Neural progenitor cell (in vitro differentiated cells): ENCODE data around the gene RAB25. TPM values are rescaled to one million over a fixed set of nuclear protein-coding genes. Genes with fewer than 3 reads are reported as not detected.

Source experiments
- DNase-seq: peaks from one replicate; pipeline ENCODE4 v3.0.0-alpha.2; 2016; ENCODE audit warnings: low spot score
- H2AFZ ChIP-seq: fragments of 200-600 bp; sonication (generic); replicated peaks from 2 replicates; pipeline ENCODE4 v1.6.1; 2016; ENCODE audit warnings: antibody characterized with exemption
- H3F3A ChIP-seq: fragments of 200-600 bp; sonication (generic); 2 replicates; pipeline ENCODE4 v1.6.1; 2016; ENCODE audit warnings: antibody characterized with exemption, low read depth
- H3K27ac ChIP-seq: fragments of 200-600 bp; sonication (generic); 2 replicates; pipeline ENCODE4 v1.5.1; 2016; ENCODE audit warnings: mild to moderate bottlenecking
- H3K27me3 ChIP-seq: fragments of 200-600 bp; sonication (generic); 2 replicates; pipeline ENCODE4 v1.6.1; 2016; ENCODE audit warnings: mild to moderate bottlenecking, moderate library complexity
- H3K36me3 ChIP-seq: fragments of 200-600 bp; sonication (generic); 2 replicates; pipeline ENCODE4 v1.5.1; 2016
- H3K4me1 ChIP-seq: fragments of 200-600 bp; sonication (generic); 2 replicates; pipeline ENCODE4 v1.6.1; 2016; ENCODE audit warnings: mixed run types
- H3K4me2 ChIP-seq: fragments of 200-600 bp; sonication (generic); 2 replicates; pipeline ENCODE4 v1.6.1; 2016
- H3K4me3 ChIP-seq: fragments of 200-600 bp; sonication (generic); 2 replicates; pipeline ENCODE4 v1.5.1; 2016
- H3K79me2 ChIP-seq: fragments of 200-600 bp; sonication (generic); 2 replicates; pipeline ENCODE4 v1.6.1; 2016; ENCODE audit warnings: low read depth
- H3K9ac ChIP-seq: fragments of 200-600 bp; sonication (generic); 2 replicates; pipeline ENCODE4 v1.6.1; 2016
- H3K9me3 ChIP-seq: fragments of 200-600 bp; sonication (generic); 2 replicates; pipeline ENCODE4 v1.5.1; 2016; ENCODE audit warnings: low read depth
- H4K20me1 ChIP-seq: fragments of 200-600 bp; sonication (generic); 2 replicates; pipeline ENCODE4 v1.6.1; 2016; ENCODE audit warnings: low read depth
- H3K27ac Mint-ChIP-seq: 3 replicates; pipeline ENCODE4 v1.8.0; 2021; ENCODE audit warnings: mixed read lengths
- H3K27me3 Mint-ChIP-seq: 2 replicates; pipeline ENCODE4 v1.8.0; 2022; ENCODE audit warnings: low read depth, mild to moderate bottlenecking, inconsistent platforms, moderate library complexity, mixed read lengths; ENCODE audit not compliant: insufficient read depth
- H3K36me3 Mint-ChIP-seq: 3 replicates; pipeline ENCODE4 v1.8.0; 2021; ENCODE audit warnings: mixed read lengths
- H3K4me1 Mint-ChIP-seq: 3 replicates; pipeline ENCODE4 v1.8.0; 2021; ENCODE audit warnings: mixed read lengths
- H3K4me3 Mint-ChIP-seq: 3 replicates; pipeline ENCODE4 v1.8.0; 2021; ENCODE audit warnings: mild to moderate bottlenecking, moderate library complexity, mixed read lengths
- H3K9me3 Mint-ChIP-seq: 3 replicates; pipeline ENCODE4 v1.8.0; 2020; ENCODE audit warnings: mixed read lengths
- EZH2 ChIP-seq: fragments of 200-600 bp; sonication (generic); IDR thresholded peaks from 2 replicates; pipeline ENCODE4 v1.6.1; 2017; ENCODE audit warnings: antibody characterized with exemption, mild to moderate bottlenecking, moderate library complexity
- EZH2phosphoT487 ChIP-seq: fragments of 200-600 bp; sonication (generic); IDR thresholded peaks from 2 replicates; pipeline ENCODE4 v1.6.1; 2017; ENCODE audit warnings: antibody characterized with exemption
- total RNA-seq: library from RNA; depleted of rRNA; stranded (reverse); fragments of >200 nt; gene quantifications from 2 replicates; pipeline ENCODE4 v1.2.3, GENCODE V29; 2015; ENCODE audit warnings: low replicate concordance
- TF ChIP-seq, protein P1 (sequence below): fragments of 200-600 bp; sonication (generic); IDR thresholded peaks from 2 replicates; pipeline ENCODE4 v1.5.1; 2017; ENCODE audit warnings: antibody characterized with exemption, mild to moderate bottlenecking

RAB25 gene
- total RNA-seq, 1 donor from 2014 or later: 2.4 TPM

DNA sequence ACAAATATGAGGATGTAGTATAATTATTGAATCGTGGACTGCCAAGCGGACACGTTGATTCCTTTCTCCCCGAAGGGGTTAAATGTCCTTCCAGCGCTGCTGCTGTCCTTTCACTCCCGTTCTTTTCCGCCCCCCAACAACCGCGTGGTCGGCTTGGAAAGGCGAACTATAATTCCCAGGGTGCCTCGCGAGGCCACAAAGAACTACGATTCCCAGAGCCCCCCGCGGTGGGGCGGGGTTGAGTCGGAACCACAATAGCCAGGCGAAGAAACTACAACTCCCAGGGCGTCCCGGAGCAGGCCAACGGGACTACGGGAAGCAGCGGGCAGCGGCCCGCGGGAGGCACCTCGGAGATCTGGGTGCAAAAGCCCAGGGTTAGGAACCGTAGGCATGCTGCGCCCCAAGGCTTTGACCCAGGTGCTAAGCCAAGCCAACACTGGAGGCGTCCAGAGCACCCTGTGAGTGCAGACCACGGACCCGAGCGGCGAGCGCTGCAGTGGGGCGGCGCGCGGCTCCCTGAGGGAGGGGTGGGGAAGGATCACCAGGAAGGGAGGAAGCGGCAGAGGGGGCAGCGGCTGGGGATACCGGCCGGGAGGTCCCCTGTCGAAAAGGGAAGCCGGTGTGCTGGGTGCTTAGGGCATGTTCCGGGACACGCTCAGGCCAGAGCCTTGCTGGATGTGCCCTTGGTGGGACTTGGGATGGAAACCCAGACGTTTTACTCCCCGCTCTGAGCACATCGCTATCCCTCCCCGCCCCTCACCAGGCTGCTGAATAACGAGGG is 6.3 kb upstream of the RAB25 start, which contains the start of gene LAMTOR2:
LAMTOR2 (plus strand) TSS at position 283 of the 781 bp plus-strand sequence; CDS start at position 391, 108 bp downstream.
- H3K4me3 Mint-ChIP-seq: peak within 1 kb of the TSS; percentile 98
- Histone ChIP-seq H3K27ac (peak within 1 kb of the TSS; percentile 92), H2AFZ (peak within 1 kb of the TSS; percentile 94)

DNA sequence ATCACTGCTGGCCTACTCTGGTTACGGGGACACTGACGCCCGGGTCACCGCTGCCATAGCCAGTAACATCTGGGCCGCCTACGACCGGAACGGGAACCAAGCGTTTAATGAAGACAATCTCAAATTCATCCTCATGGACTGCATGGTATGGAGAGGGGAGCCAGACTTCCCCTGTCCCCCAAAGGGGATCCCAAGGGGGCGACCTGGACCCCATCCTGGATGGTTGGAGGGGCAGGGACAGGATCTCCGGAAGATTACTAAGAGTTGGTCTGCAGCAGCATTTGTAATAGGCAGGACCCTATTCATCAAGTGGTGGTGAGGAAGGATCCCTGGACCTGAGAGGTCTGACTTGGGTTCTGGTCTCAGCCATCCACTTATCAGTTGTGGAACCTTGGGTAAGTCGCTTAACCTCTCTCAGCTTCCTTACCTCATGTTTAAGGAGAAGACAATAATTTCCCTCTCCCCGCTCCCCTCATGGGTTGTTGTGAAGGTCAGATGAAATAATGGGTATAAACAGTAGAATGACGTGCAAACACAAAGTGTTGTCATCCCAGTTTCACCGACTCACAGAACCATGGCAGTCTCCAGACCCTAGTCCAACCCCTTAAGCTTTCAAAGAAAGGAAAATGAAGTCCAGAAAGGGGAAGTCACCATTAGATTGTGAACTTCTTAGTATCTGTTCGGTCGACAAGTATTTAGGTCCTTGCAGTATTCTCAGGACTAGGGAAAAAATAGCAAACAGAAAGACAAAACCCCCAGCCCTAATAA is 5.5 kb upstream of the RAB25 start:
- Histone ChIP-seq H3K9ac (peak overlapping the region; percentile 58), H3K79me2 (peaks cover 52% of the 10 kb centered on the region), H3F3A (peaks cover 19% of the 10 kb centered on the region), H3K27ac (no peak overlapping the region), H4K20me1 (peaks cover 22% of the 10 kb centered on the region), H3K4me2 (peak overlapping the region; percentile 87), H3K4me1 (peaks cover 6% of the 10 kb centered on the region), H3K36me3 (no peaks in the 10 kb centered on the region), H3K27me3 (no peaks in the 10 kb centered on the region), H3K9me3 (no peaks in the 10 kb centered on the region), H2AFZ (peak overlapping the region; percentile 94), H3K4me3 (peak overlapping the region; percentile 90)
- DNase-seq: no peak
- H3K4me3 Mint-ChIP-seq: peak overlapping the region; percentile 96
- H3K9me3 Mint-ChIP-seq: no peaks in the 10 kb centered on the region
- H3K36me3 Mint-ChIP-seq: peaks cover 16% of the 10 kb centered on the region
- TF ChIP-seq EZH2 (no peak), EZH2phosphoT487 (no peak)
- TF ChIP-seq, protein P1, sequence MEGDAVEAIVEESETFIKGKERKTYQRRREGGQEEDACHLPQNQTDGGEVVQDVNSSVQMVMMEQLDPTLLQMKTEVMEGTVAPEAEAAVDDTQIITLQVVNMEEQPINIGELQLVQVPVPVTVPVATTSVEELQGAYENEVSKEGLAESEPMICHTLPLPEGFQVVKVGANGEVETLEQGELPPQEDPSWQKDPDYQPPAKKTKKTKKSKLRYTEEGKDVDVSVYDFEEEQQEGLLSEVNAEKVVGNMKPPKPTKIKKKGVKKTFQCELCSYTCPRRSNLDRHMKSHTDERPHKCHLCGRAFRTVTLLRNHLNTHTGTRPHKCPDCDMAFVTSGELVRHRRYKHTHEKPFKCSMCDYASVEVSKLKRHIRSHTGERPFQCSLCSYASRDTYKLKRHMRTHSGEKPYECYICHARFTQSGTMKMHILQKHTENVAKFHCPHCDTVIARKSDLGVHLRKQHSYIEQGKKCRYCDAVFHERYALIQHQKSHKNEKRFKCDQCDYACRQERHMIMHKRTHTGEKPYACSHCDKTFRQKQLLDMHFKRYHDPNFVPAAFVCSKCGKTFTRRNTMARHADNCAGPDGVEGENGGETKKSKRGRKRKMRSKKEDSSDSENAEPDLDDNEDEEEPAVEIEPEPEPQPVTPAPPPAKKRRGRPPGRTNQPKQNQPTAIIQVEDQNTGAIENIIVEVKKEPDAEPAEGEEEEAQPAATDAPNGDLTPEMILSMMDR: no peak
- H3K4me1 Mint-ChIP-seq: peaks cover 23% of the 10 kb centered on the region
- H3K27ac Mint-ChIP-seq: peak overlapping the region; percentile 53
- peaks cover 12% of the 10 kb centered on the region for H3K27me3 Mint-ChIP-seq

More for the DNA sequence above, 6.3 kb upstream of the RAB25 start, which contains the start of gene LAMTOR2:
- TF ChIP-seq, protein P1: no peak
- Mint-ChIP-seq H3K9me3 (no peaks in the 10 kb centered on the region), H3K4me1 (peaks cover 23% of the 10 kb centered on the region), H3K27me3 (peaks cover 17% of the 10 kb centered on the region), H3K36me3 (peaks cover 20% of the 10 kb centered on the region), H3K27ac (peak within 1 kb of the TSS; percentile 99)
- H3K4me1 ChIP-seq: peaks cover 5% of the 10 kb centered on the region
- peaks cover 52% of the 10 kb centered on the region for H3K79me2 ChIP-seq
- DNase-seq: peak; percentile 100
- H3K27me3 ChIP-seq: no peaks in the 10 kb centered on the region
- H3K9me3 ChIP-seq: no peaks in the 10 kb centered on the region
- H3K4me3 ChIP-seq: peak within 1 kb of the TSS; percentile 90
- H4K20me1 ChIP-seq: peaks cover 22% of the 10 kb centered on the region
- H3K36me3 ChIP-seq: no peaks in the 10 kb centered on the region
- H3K9ac ChIP-seq: peak within 1 kb of the TSS; percentile 86
- H3K4me2 ChIP-seq: peak within 1 kb of the TSS; percentile 88
- H3F3A ChIP-seq: peaks cover 16% of the 10 kb centered on the region

DNA sequence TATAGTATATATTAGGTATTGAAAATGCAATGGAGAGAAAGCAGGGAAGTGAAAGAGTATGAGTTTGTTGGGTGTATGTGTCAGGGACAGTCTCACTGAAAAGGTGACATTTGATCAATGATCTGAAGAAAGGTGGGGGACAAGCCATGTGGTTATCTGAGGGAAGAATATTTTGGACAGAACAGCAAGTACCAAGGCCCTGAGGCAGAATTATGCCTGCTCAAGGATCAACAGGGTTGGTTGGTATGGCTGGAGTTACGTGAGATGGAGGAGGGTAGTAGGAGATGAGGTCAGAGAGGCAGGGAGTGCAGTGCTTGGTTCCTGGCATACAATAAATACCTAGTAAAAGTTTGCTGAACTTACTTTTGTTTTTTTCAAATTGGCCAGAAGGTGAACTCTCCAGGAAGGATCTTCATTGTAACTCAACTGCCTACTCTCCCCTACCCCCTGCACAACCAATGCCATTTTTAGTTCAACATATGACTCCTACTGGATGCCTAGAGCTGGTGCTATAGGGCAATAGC is 4.6 kb upstream of the RAB25 start:
- Histone ChIP-seq H3K79me2 (peaks cover 48% of the 10 kb centered on the region), H3K27ac (no peak overlapping the region), H2AFZ (no peak overlapping the region), H3K27me3 (no peaks in the 10 kb centered on the region), H3K36me3 (no peaks in the 10 kb centered on the region), H3K4me3 (no peak overlapping the region), H3K9me3 (no peaks in the 10 kb centered on the region), H4K20me1 (peaks cover 21% of the 10 kb centered on the region), H3K9ac (no peak overlapping the region), H3K4me2 (no peak overlapping the region), H3F3A (peaks cover 29% of the 10 kb centered on the region), H3K4me1 (peaks cover 15% of the 10 kb centered on the region)
- no peak for DNase-seq
- TF ChIP-seq EZH2phosphoT487: no peak
- TF ChIP-seq, protein P1: no peak
- TF ChIP-seq EZH2: no peak
- Mint-ChIP-seq H3K27me3 (peaks cover 15% of the 10 kb centered on the region), H3K4me1 (peaks cover 29% of the 10 kb centered on the region), H3K4me3 (peak overlapping the region; percentile 43), H3K27ac (no peak overlapping the region), H3K36me3 (peaks cover 15% of the 10 kb centered on the region), H3K9me3 (no peaks in the 10 kb centered on the region)
